Activated effector memory CD4-positive, alpha-beta T cell treated with anti-CD3 and anti-CD28 coated beads, Interleukin-2, amount 50 U/mL, for 16 hours (primary cell): ENCODE data around the gene AFF3.

Experiments used
- DNase-seq: peaks from one replicate; pipeline ENCODE4 v3.0.0-alpha.2; 2020

The AFF3 gene

GRCh38 chr2:100038011-100038410 lies 104.4 kb downstream of the AFF3 start:
- DNase-seq, result no peak

GRCh38 chr2:100036793-100037192 lies 105.6 kb downstream of the AFF3 start:
- no peak for DNase-seq

- no peak for DNase-seq
These were observed 106.4 kb downstream of the AFF3 start for GRCh38 chr2:100036026-100036425.

- DNase-seq, result no peak
These were observed 108.0 kb downstream of the AFF3 start for GRCh38 chr2:100034431-100034830.

- DNase-seq, result no peak
These were observed 108.4 kb downstream of the AFF3 start for GRCh38 chr2:100033976-100034375.

- no peak for DNase-seq
These were observed 110.8 kb downstream of the AFF3 start for GRCh38 chr2:100031604-100032003.

GRCh38 chr2:100029460-100029859 lies 112.9 kb downstream of the AFF3 start:
- no peak for DNase-seq

GRCh38 chr2:100021791-100022340 lies 120.5 kb downstream of the AFF3 start:
- no peak for DNase-seq

- DNase-seq, result no peak
These were observed 122.9 kb downstream of the AFF3 start for GRCh38 chr2:100019499-100019898.

- DNase-seq, result no peak
These were observed 123.8 kb downstream of the AFF3 start for GRCh38 chr2:100018341-100019193.

GRCh38 chr2:100017633-100018032 lies 124.8 kb downstream of the AFF3 start:
- no peak for DNase-seq

- no peak for DNase-seq
These were observed 125.6 kb downstream of the AFF3 start for GRCh38 chr2:100016756-100017155.

GRCh38 chr2:100015849-100016248 lies 126.5 kb downstream of the AFF3 start:
- DNase-seq, result no peak

GRCh38 chr2:100013892-100014677 lies 128.3 kb downstream of the AFF3 start:
- no peak for DNase-seq

- no peak for DNase-seq
These were observed 129.8 kb downstream of the AFF3 start for GRCh38 chr2:100012561-100012960.

GRCh38 chr2:100011272-100011731 lies 131.1 kb downstream of the AFF3 start:
- DNase-seq, result no peak

GRCh38 chr2:100010606-100011005 lies 131.8 kb downstream of the AFF3 start:
- DNase-seq, result no peak

GRCh38 chr2:100009743-100010142 lies 132.6 kb downstream of the AFF3 start:
- DNase-seq, result no peak

GRCh38 chr2:100008956-100009355 lies 133.4 kb downstream of the AFF3 start:
- no peak for DNase-seq

- DNase-seq, result no peak
These were observed 135.9 kb downstream of the AFF3 start for GRCh38 chr2:100006516-100006915.

- DNase-seq, result no peak
These were observed 137.4 kb downstream of the AFF3 start for GRCh38 chr2:100004959-100005387.

GRCh38 chr2:100004348-100004884 lies 138.0 kb downstream of the AFF3 start:
- no peak for DNase-seq

- no peak for DNase-seq
These were observed 140.3 kb downstream of the AFF3 start for GRCh38 chr2:100002059-100002458.
